8988T (cell line): ENCODE data around the gene PITPNM3.
"Not testable (repeated sequence)": the region's sequence is repeated elsewhere in the genome, so short reads cannot be mapped to it uniquely, and the experiment has no call there.

Experiments
- DNase-seq: peaks from one replicate; pipeline ENCODE4 v3.0.0; 2011

The PITPNM3 gene

GRCh38 chr17:6556121-6557039, at the start of gene PITPNM3:
Gene PITPNM3 (minus strand): TSS chr17:6556555. CDS start chr17:6556406, 149 bp downstream.
- DNase-seq: no peak

DNA sequence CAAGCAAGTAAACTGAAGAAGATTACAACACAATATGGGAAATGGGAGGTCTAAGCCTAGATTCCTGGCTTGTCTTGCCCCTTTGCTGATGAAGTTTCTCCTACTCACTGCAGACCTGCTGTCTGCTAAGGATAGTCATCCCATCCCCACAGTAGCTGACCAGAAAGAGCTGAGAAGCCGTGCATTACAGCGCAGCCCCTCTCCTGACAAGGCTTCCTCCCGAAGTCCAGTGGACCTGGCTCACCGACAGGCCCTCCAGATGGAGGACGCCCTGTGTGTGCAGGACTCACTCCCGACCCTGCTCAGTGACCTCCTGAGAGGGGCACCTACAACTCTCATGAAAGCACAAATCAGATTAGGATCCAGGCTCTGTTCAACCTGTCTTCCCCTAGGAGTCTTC, 48.8 kb upstream of the PITPNM3 start:
- no peak for DNase-seq

- no peak for DNase-seq
Observed at GRCh38 chr17:6603744-6604325, 47.5 kb upstream of the PITPNM3 start.

GRCh38 chr17:6602141-6602540, 45.8 kb upstream of the PITPNM3 start:
- DNase-seq: no peak

DNA sequence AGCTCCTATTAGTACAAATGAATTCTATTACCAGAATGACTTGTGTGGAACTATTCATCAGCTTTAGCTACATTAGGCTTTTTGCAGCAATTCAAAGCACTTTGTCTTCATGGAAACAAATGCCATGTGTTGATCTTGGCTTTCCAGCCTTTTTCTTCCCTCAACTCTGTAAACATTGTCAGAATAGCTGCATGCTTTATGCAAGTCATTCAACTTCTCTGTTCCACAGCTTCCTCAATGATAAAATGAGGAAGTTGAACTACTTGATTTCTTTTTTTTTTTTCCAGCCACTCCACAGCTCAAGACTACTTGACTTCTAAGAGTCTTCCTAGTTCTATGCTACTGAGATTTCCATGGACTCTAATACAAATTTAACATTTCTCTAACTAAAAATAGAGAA, 43.0 kb upstream of the PITPNM3 start:
- no peak for DNase-seq

- DNase-seq: no peak
Observed at GRCh38 chr17:6597727-6598126, 41.4 kb upstream of the PITPNM3 start.

DNA sequence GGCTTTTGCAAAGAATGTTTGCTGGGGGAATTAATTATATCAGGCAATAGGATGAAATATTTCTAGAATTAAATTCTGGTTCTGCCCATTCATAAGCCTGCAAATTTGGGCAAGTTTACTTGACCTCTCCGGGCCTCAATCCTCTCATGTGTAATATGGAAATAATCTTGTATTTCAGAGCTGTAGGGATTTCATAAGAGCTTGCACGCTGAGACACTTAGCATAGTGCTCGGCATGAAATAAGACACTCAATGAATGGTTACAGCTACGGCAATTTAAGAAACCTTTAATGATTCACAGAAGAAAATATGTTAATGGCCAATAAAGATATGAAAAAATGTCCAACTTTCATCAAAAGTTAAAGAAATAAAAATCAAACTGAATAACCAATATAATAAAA, 40.6 kb upstream of the PITPNM3 start:
- no peak for DNase-seq

GRCh38 chr17:6596511-6596910, 40.2 kb upstream of the PITPNM3 start:
- DNase-seq: no peak

GRCh38 chr17:6596081-6596480, 39.7 kb upstream of the PITPNM3 start:
- no peak for DNase-seq

DNA sequence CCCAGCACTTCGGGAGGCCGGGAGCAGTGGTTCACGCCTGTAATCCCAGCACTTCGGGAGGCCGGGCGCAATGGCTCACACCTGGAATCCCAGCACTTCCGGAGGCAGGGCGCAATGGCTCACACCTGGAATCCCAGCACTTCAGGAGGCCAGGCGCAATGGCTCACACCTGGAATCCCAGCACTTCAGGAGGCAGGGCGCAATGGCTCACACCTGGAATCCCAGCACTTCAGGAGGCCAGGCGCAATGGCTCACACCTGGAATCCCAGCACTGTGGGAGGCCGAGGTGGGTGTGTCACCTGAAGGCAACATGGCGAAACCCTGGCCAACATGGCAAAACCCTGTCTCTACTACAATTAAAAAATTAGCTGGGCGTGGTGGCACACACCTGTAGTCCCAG, 37.0 kb upstream of the PITPNM3 start:
- not testable (repeated sequence) for DNase-seq

DNA sequence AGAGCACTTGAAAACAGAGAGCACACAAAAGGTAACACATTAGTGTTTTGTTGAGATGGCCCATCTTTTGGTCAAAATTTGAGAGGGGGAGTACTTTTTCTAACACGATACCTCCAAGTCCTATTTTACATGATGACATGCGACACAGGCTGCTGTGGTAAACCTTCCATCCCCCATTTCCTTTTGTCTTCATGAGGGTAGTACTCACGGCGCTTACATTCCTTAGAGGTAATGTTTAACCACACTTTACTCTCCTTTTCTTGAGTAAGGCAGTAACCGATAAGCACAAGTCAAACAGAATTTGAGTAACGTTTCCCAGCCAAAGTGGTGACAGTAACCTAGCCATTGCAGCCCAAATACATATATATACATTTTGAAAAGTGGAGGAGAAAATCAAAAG, 35.8 kb upstream of the PITPNM3 start:
- DNase-seq: no peak

GRCh38 chr17:6591599-6592158, 35.3 kb upstream of the PITPNM3 start:
- no peak for DNase-seq

DNA sequence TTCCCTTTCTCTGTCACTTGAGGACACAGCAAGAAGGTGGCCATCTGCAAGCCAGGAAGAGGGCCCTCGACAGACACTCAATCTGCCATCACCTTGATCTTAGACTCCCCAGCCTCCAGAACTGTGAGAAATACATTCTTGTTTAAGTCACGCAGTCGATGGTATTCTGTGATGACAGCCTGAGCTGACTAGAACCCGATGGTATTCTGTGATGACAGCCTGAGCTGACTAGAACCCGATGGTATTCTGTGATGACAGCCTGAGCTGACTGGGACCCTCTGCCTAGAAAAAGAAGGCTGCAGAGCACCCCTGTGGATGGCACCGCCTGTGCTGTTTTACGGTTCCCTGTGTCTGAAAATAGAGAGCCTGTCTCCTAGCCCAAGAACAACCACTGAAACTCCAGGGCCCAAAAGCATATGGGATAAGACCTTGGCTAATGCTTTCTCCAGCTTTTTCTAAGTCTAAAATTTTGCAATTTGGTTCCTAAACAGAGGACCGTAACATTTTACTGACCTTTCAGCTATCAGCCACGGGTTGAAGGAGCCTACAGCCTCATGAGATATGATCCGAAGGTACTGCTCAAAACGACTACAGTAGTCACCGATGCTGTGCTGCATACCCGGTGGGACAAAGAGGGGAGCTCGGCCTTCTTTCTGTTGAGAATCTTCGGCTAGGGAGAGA, 33.1 kb upstream of the PITPNM3 start:
- no peak for DNase-seq

GRCh38 chr17:6588165-6588564, 31.8 kb upstream of the PITPNM3 start:
- no peak for DNase-seq

- DNase-seq: no peak
Observed at GRCh38 chr17:6587310-6587709, 31.0 kb upstream of the PITPNM3 start.

GRCh38 chr17:6583411-6583810, 27.1 kb upstream of the PITPNM3 start:
- no peak for DNase-seq

- no peak for DNase-seq
Observed at GRCh38 chr17:6580625-6581024, 24.3 kb upstream of the PITPNM3 start.

GRCh38 chr17:6578491-6578890, 22.1 kb upstream of the PITPNM3 start:
- DNase-seq: no peak

DNA sequence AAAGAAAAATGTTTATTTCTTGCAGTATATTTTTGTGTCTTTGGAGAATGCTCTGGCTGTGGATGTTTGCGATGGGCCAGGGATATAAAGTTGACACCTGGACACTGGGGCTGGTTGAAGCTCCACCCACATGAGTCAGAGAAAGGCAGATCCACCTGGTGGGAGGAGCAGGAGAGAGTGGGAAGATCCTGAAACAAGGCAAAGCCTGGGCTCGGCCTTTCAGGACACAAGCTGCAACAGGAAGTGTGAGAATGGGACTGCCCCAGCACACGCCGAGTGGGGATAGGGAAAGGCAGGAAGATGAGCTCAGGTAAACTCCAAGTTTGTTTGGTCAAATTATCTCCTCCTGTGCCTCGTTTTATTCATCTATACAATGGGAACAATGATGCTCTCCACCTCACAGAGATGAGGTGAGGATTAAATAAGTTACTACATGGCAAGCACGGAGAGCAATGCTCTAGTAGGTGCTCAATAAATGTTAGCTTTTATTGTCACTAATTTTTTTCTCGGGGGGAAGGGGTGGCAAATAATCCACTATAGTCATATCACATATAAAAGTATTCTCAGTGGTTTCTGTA, 21.4 kb upstream of the PITPNM3 start:
- DNase-seq: no peak

DNA sequence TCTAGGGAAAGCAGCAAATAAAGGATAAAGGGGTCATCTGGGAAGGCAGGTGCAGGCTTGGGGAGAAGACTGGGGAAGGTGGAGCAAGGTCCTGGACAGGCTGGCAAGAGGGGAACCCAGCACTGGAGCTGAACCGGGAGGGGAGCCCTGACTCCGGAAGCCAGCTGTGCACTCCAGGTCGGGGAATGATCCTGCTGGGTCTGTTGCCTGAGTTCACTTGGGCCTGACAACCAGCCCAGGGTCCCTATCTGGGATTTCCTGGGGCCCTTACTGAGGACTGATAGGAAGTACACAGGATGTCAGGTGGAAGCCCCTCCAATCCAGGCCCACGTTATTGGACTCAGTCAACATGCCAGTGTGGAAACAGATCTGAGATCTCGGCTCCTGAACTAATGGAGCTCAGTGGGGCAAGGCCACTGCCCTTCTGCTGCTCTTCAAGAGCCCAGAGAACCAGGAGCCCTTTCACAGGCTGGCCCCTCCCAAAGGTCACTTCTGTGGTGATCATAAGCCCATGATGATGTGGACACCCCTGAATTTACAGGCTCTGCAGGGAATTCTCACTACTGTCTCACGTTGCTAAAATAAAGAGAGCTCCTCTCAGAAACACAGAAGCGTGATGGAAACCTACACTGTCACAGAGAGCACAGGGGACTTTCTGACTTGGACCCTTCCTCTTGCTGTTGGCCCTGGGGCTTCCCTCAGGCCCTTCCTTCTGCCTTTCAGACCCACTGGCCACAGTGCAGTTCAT, 19.9 kb upstream of the PITPNM3 start:
- DNase-seq: no peak

DNA sequence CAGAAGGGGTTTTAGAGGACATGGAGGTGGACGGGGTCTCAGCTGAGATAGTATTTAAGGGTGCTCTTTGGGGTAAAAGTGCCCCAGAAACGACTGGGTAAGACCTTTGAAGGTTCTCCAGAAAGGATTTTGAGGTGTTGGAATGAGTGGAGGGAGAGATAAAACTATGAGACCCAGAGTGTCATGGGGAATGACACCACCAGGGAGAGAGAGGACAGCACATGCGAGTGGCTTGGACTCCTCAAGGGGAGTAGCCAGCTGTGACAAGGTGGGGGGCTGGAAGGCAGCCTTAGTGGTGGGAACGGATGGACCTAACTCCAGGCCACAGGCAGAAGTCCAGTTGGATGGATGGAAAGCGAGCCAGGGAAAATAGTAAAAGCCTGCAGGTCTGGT, 19.2 kb upstream of the PITPNM3 start:
- no peak for DNase-seq
